HL-60 (cell line): ENCODE measurements around the gene COMMD3.

Experiments used
- DNase-seq, 2 experiments: peaks; one replicate each; pipeline ENCODE4 v3.0.0-alpha.2; 2010 to 2020; ENCODE audit warnings: low read depth in 1 of 2, low spot score in 1 of 2
- H3K27ac ChIP-seq: fragments of 250-450 bp; sonication (Bioruptor Pico); replicated peaks from 2 replicates; pipeline ENCODE4 v1.5.1; 2020; ENCODE audit warnings: mild to moderate bottlenecking, moderate library complexity
- H3K27me3 ChIP-seq: fragments of 250-450 bp; sonication (Bioruptor Pico); 2 replicates; pipeline ENCODE4 v1.5.1; 2021; ENCODE audit warnings: mild to moderate bottlenecking, moderate library complexity; ENCODE audit not compliant: insufficient read depth, poor library complexity, severe bottlenecking
- H3K4me3 ChIP-seq: replicated peaks from 2 replicates; pipeline ENCODE4 v1.5.1; 2011; ENCODE audit warnings: mild to moderate bottlenecking, control low read depth, low read length; ENCODE audit not compliant: insufficient read depth
- CTCF ChIP-seq: IDR thresholded peaks from one replicate; pipeline ENCODE4 v1.5.1; 2011; ENCODE audit warnings: low read length, control low read depth, inconsistent platforms; ENCODE audit not compliant: insufficient read depth
- GABPA ChIP-seq: IDR thresholded peaks from 2 replicates; pipeline ENCODE4 v1.6.1; 2012; ENCODE audit warnings: low read depth
- POLR2AphosphoS5 ChIP-seq: IDR thresholded peaks from 2 replicates; pipeline ENCODE4 v1.6.1; 2012; ENCODE audit warnings: low read depth
- REST ChIP-seq: IDR thresholded peaks from 2 replicates; pipeline ENCODE4 v1.6.1; 2012; ENCODE audit warnings: low read depth; ENCODE audit not compliant: insufficient replicate concordance
- SPI1 ChIP-seq: IDR thresholded peaks from 2 replicates; pipeline ENCODE4 v1.6.1; 2012; ENCODE audit warnings: low read depth, mild to moderate bottlenecking, borderline replicate concordance

The COMMD3 gene

GRCh38 chr10:22335173-22335933, 19.2 kb downstream of the COMMD3 start:
- DNase-seq, result no peak
- Histone ChIP-seq H3K4me3 (no peak overlapping the region; the same call in 1 of the 2 replicates), H3K27ac (no peak overlapping the region), H3K27me3 (peaks cover 23% of the 10 kb centered on the region)
- no peak for TF ChIP-seq REST
- TF ChIP-seq SPI1, result no peak
- TF ChIP-seq POLR2AphosphoS5, result no peak
- TF ChIP-seq CTCF, result no peak
- no peak for TF ChIP-seq GABPA

GRCh38 chr10:22338185-22338900, 22.2 kb downstream of the COMMD3 start:
- DNase-seq, result no peak
- TF ChIP-seq REST, result peak; percentile 33
- no peak for TF ChIP-seq SPI1
- Histone ChIP-seq H3K27ac (no peak overlapping the region), H3K4me3 (no peak overlapping the region), H3K27me3 (peaks cover 25% of the 10 kb centered on the region)

GRCh38 chr10:22338931-22339330, 22.7 kb downstream of the COMMD3 start:
- TF ChIP-seq POLR2AphosphoS5 (no peak), REST (no peak), SPI1 (no peak), GABPA (no peak), CTCF (no peak)
- Histone ChIP-seq H3K27me3 (peaks cover 29% of the 10 kb centered on the region), H3K27ac (no peak overlapping the region), H3K4me3 (no peak overlapping the region)
- no peak for DNase-seq
